ENCODE data around the gene FAM184A.

The FAM184A gene

DNA sequence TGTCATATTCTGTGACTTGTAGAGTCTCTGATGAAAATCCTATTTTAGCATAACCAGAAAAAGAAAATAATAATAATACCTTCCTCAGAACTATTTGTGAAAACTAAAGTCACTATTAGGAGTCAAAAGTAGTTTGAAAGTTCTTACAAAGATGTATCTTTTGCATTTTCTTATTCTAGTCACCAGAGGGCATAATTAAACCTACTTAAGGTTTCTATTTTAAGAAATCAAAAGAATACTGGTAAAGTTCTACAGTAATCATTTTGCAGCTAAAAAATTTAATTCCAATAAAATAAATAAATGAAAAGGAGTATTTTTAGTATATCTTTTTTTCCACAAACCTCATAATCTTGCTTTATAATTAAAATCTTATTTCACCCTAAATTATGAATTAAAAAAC, 115.5 kb downstream of the FAM184A start:
- H3K79me1 ChIP-seq (ENCODE audit: low read length): no peaks in the 10 kb centered on the region
- no peak overlapping the region for H2BK15ac ChIP-seq (replicated peaks; ENCODE audit: low read depth)
- no peak overlapping the region for H3K9ac ChIP-seq (ENCODE audit: low read length)
- no peak overlapping the region for H4K5ac ChIP-seq (ENCODE audit: low read length)
- no peak overlapping the region for H3K4me3 ChIP-seq (ENCODE audit: low read length)
- H3K4ac ChIP-seq (ENCODE audit: low read depth, low read length): no peak overlapping the region
- H2BK120ac ChIP-seq (ENCODE audit: low read depth, low read length): no peak overlapping the region
- no peaks in the 10 kb centered on the region for H3K36me3 ChIP-seq (ENCODE audit: control insufficient read depth, insufficient read depth, low read length)
- no peak overlapping the region for H2BK5ac ChIP-seq (ENCODE audit: low read length)
- no peaks in the 10 kb centered on the region for H3K79me2 ChIP-seq (ENCODE audit: control insufficient read depth, insufficient read depth, low read length)
- no peak overlapping the region for H3K27ac ChIP-seq (ENCODE audit: low read depth, low read length)
- H3K4me2 ChIP-seq (ENCODE audit: low read length): no peak overlapping the region
- no peak overlapping the region for H2AK5ac ChIP-seq (ENCODE audit: low read length)
- no peaks in the 10 kb centered on the region for H3K27me3 ChIP-seq (ENCODE audit: insufficient read depth, low read length, poor library complexity)
- no peaks in the 10 kb centered on the region for H3K4me1 ChIP-seq (ENCODE audit: control insufficient read depth, low read depth, low read length)
- no peak for DNase-seq
- no peak overlapping the region for H4K8ac ChIP-seq (ENCODE audit: low read depth, low read length)
- H3K56ac ChIP-seq (ENCODE audit: low read length): no peak overlapping the region
- no peak overlapping the region for H3K18ac ChIP-seq (ENCODE audit: low read length)
- no peak overlapping the region for H3K23ac ChIP-seq (ENCODE audit: low read length)

DNA sequence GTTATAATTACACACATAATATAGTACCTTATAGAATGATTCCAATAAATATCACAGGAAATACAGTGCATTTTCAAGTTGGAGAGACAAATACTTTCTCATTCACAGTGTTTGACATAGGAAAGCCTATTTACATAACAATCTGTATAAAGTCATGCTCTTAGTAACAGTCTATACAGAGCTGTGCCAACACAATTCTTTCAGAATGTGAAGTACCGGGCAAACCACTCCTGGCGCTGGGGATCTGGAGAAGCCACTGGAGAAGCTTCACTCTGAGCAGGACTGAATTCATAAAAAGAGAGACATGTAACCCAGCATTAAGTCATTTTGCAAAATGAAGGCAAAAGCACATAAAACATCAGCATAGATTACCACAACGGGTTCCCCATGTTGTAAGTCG, 118.6 kb downstream of the FAM184A start:
- H3K27ac ChIP-seq (ENCODE audit: low read depth, low read length): no peak overlapping the region
- no peak overlapping the region for H3K4me2 ChIP-seq (ENCODE audit: low read length)
- no CpG with 5 or more reads among the region's 4 CpGs for WGBS (ENCODE audit: extremely low coverage, insufficient coverage, low lambda C conversion rate)
- H3K4me1 ChIP-seq (ENCODE audit: control insufficient read depth, low read depth, low read length): no peaks in the 10 kb centered on the region
- H3K4ac ChIP-seq (ENCODE audit: low read depth, low read length): no peak overlapping the region
- no peaks in the 10 kb centered on the region for H3K36me3 ChIP-seq (ENCODE audit: control insufficient read depth, insufficient read depth, low read length)
- no peak overlapping the region for H3K23ac ChIP-seq (ENCODE audit: low read length)
- no peak overlapping the region for H2BK5ac ChIP-seq (ENCODE audit: low read length)
- DNase-seq: no peak
- no peak overlapping the region for H3K18ac ChIP-seq (ENCODE audit: low read length)
- no peak overlapping the region for H2BK15ac ChIP-seq (replicated peaks; ENCODE audit: low read depth)
- H3K4me3 ChIP-seq (ENCODE audit: low read length): no peak overlapping the region
- H3K79me1 ChIP-seq (ENCODE audit: low read length): no peaks in the 10 kb centered on the region
- no peaks in the 10 kb centered on the region for H3K27me3 ChIP-seq (ENCODE audit: insufficient read depth, low read length, poor library complexity)
- H2BK120ac ChIP-seq (ENCODE audit: low read depth, low read length): no peak overlapping the region
- no peak overlapping the region for H3K56ac ChIP-seq (ENCODE audit: low read length)
- no peak overlapping the region for H3K9ac ChIP-seq (ENCODE audit: low read length)
- H2AK5ac ChIP-seq (ENCODE audit: low read length): no peak overlapping the region
- no peaks in the 10 kb centered on the region for H3K79me2 ChIP-seq (ENCODE audit: control insufficient read depth, insufficient read depth, low read length)
- H4K8ac ChIP-seq (ENCODE audit: low read depth, low read length): no peak overlapping the region
- H4K5ac ChIP-seq (ENCODE audit: low read length): no peak overlapping the region

DNA sequence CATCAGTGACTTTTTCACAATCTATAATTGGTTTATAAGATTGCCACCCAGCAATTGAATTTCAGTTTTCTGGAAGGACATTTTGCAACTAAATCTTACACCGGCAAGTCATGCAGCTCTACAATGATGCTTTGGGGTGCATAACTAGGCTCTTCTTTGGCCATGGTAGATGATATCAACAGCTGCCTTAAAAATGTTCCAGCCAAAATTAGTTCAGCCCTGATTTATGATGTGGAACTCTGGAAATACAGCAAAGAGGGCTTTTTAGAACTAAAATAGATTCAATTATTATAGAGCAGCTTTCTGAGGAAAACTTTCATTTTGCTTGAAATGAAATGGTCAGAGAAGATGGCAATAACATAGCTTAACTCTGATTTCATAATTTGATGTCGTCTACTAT, 125.1 kb downstream of the FAM184A start:
- no peak overlapping the region for H3K18ac ChIP-seq (ENCODE audit: low read length)
- no peaks in the 10 kb centered on the region for H3K4me1 ChIP-seq (ENCODE audit: control insufficient read depth, low read depth, low read length)
- H2BK120ac ChIP-seq (ENCODE audit: low read depth, low read length): no peak overlapping the region
- H3K4ac ChIP-seq (ENCODE audit: low read depth, low read length): no peak overlapping the region
- no CpG with 5 or more reads among the region's 2 CpGs for WGBS (ENCODE audit: extremely low coverage, insufficient coverage, low lambda C conversion rate)
- no peak for DNase-seq
- H2BK15ac ChIP-seq (replicated peaks; ENCODE audit: low read depth): no peak overlapping the region
- H3K27me3 ChIP-seq (ENCODE audit: insufficient read depth, low read length, poor library complexity): no peaks in the 10 kb centered on the region
- no peak overlapping the region for H3K27ac ChIP-seq (ENCODE audit: low read depth, low read length)
- no peak overlapping the region for H3K23ac ChIP-seq (ENCODE audit: low read length)
- no peak overlapping the region for H3K4me2 ChIP-seq (ENCODE audit: low read length)
- H4K8ac ChIP-seq (ENCODE audit: low read depth, low read length): no peak overlapping the region
- no peaks in the 10 kb centered on the region for H3K79me1 ChIP-seq (ENCODE audit: low read length)
- H4K5ac ChIP-seq (ENCODE audit: low read length): no peak overlapping the region
- no peak overlapping the region for H2BK5ac ChIP-seq (ENCODE audit: low read length)
- H3K79me2 ChIP-seq (ENCODE audit: control insufficient read depth, insufficient read depth, low read length): no peaks in the 10 kb centered on the region
- H3K36me3 ChIP-seq (ENCODE audit: control insufficient read depth, insufficient read depth, low read length): no peaks in the 10 kb centered on the region
- no peak overlapping the region for H2AK5ac ChIP-seq (ENCODE audit: low read length)
- H3K9ac ChIP-seq (ENCODE audit: low read length): no peak overlapping the region
- no peak overlapping the region for H3K4me3 ChIP-seq (ENCODE audit: low read length)
- H3K56ac ChIP-seq (ENCODE audit: low read length): no peak overlapping the region

DNA sequence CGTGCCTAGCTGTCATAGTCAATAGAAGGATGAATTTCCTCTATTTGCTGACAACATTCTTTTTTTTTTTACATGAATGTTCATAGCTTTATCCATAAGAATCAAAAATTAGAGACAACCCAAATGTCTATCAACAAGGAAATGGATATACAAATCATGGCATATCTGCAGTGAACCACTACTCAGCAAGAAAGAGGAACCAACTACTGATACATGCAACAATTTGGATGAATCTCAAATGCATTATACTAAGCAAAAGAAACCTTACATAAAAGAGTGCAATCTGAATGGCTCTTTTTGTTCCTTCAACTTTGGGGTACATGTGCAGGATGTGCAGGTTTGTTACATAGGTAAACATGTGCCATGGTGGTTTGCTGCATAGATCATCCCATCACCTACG, 125.8 kb downstream of the FAM184A start:
- no CpG with 5 or more reads among the region's 2 CpGs for WGBS (ENCODE audit: extremely low coverage, insufficient coverage, low lambda C conversion rate)
- H2BK5ac ChIP-seq (ENCODE audit: low read length): no peak overlapping the region
- no peak for DNase-seq
- H3K23ac ChIP-seq (ENCODE audit: low read length): no peak overlapping the region
- H3K79me2 ChIP-seq (ENCODE audit: control insufficient read depth, insufficient read depth, low read length): no peaks in the 10 kb centered on the region
- no peak overlapping the region for H3K4ac ChIP-seq (ENCODE audit: low read depth, low read length)
- H3K18ac ChIP-seq (ENCODE audit: low read length): no peak overlapping the region
- H3K9ac ChIP-seq (ENCODE audit: low read length): no peak overlapping the region
- no peak overlapping the region for H3K27ac ChIP-seq (ENCODE audit: low read depth, low read length)
- no peaks in the 10 kb centered on the region for H3K79me1 ChIP-seq (ENCODE audit: low read length)
- H4K8ac ChIP-seq (ENCODE audit: low read depth, low read length): no peak overlapping the region
- no peak overlapping the region for H3K4me2 ChIP-seq (ENCODE audit: low read length)
- H2BK120ac ChIP-seq (ENCODE audit: low read depth, low read length): no peak overlapping the region
- no peak overlapping the region for H2AK5ac ChIP-seq (ENCODE audit: low read length)
- no peak overlapping the region for H3K4me3 ChIP-seq (ENCODE audit: low read length)
- no peaks in the 10 kb centered on the region for H3K36me3 ChIP-seq (ENCODE audit: control insufficient read depth, insufficient read depth, low read length)
- H4K5ac ChIP-seq (ENCODE audit: low read length): no peak overlapping the region
- H3K56ac ChIP-seq (ENCODE audit: low read length): no peak overlapping the region
- no peaks in the 10 kb centered on the region for H3K27me3 ChIP-seq (ENCODE audit: insufficient read depth, low read length, poor library complexity)
- H3K4me1 ChIP-seq (ENCODE audit: control insufficient read depth, low read depth, low read length): no peaks in the 10 kb centered on the region
- no peak overlapping the region for H2BK15ac ChIP-seq (replicated peaks; ENCODE audit: low read depth)

DNA sequence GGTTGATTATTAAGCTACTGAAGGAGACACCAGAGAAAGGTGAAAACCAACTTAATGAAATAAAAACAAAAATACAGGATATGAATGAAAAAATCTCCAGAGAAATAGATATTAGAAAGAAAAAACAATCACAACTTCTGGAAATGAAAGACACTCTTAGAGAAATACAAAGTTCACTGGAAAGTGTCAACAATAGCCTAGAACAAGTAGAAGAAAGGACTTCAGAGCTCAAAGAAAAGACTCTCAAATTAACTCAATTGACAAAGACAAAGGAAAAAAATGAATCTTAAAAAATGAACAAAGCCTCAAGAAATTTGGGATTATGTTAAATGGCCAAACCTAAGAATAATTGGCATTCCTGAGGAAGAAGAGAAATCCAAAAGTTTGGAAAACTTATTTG, 133.2 kb downstream of the FAM184A start:
- H3K4me2 ChIP-seq (ENCODE audit: low read length): no peak overlapping the region
- no peak overlapping the region for H3K27ac ChIP-seq (ENCODE audit: low read depth, low read length)
- no peaks in the 10 kb centered on the region for H3K27me3 ChIP-seq (ENCODE audit: insufficient read depth, low read length, poor library complexity)
- H3K79me2 ChIP-seq (ENCODE audit: control insufficient read depth, insufficient read depth, low read length): no peaks in the 10 kb centered on the region
- no peak overlapping the region for H4K8ac ChIP-seq (ENCODE audit: low read depth, low read length)
- no peak overlapping the region for H3K4me3 ChIP-seq (ENCODE audit: low read length)
- H3K36me3 ChIP-seq (ENCODE audit: control insufficient read depth, insufficient read depth, low read length): no peaks in the 10 kb centered on the region
- H2AK5ac ChIP-seq (ENCODE audit: low read length): no peak overlapping the region
- no peaks in the 10 kb centered on the region for H3K79me1 ChIP-seq (ENCODE audit: low read length)
- no peak overlapping the region for H2BK120ac ChIP-seq (ENCODE audit: low read depth, low read length)
- H2BK15ac ChIP-seq (replicated peaks; ENCODE audit: low read depth): no peak overlapping the region
- no peak for DNase-seq
- no peak overlapping the region for H4K5ac ChIP-seq (ENCODE audit: low read length)
- H2BK5ac ChIP-seq (ENCODE audit: low read length): no peak overlapping the region
- H3K9ac ChIP-seq (ENCODE audit: low read length): no peak overlapping the region
- H3K56ac ChIP-seq (ENCODE audit: low read length): no peak overlapping the region
- H3K23ac ChIP-seq (ENCODE audit: low read length): no peak overlapping the region
- no peak overlapping the region for H3K4ac ChIP-seq (ENCODE audit: low read depth, low read length)
- H3K4me1 ChIP-seq (ENCODE audit: control insufficient read depth, low read depth, low read length): no peaks in the 10 kb centered on the region
- H3K18ac ChIP-seq (ENCODE audit: low read length): no peak overlapping the region

DNA sequence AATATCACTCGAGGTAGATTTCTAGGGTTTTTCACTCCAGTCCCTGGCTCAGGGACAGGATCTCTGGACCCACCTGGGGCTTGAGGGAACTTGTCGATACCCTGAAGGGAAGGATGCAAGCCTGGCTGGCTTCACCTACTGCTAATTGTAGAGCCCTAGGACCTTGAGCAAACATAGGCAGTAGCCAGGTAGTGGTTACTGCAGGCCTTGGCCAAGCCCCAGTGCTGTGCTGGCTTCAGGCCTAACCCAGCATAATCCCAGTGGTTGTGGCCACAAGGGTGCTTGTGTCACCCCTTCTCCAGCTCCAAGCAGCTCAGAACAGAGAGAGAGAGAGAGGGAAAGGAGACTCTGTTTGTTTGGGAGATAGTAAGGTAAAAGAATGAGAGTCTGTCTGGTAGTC, 137.7 kb downstream of the FAM184A start:
- H3K4me1 ChIP-seq (ENCODE audit: control insufficient read depth, low read depth, low read length): no peaks in the 10 kb centered on the region
- no CpG with 5 or more reads among the region's 2 CpGs for WGBS (ENCODE audit: extremely low coverage, insufficient coverage, low lambda C conversion rate)
- no peak overlapping the region for H3K23ac ChIP-seq (ENCODE audit: low read length)
- H3K79me2 ChIP-seq (ENCODE audit: control insufficient read depth, insufficient read depth, low read length): peaks cover 3% of the 10 kb centered on the region
- no peak overlapping the region for H4K8ac ChIP-seq (ENCODE audit: low read depth, low read length)
- H2AK5ac ChIP-seq (ENCODE audit: low read length): no peak overlapping the region
- no peak overlapping the region for H3K9ac ChIP-seq (ENCODE audit: low read length)
- no peak overlapping the region for H4K5ac ChIP-seq (ENCODE audit: low read length)
- H3K27me3 ChIP-seq (ENCODE audit: insufficient read depth, low read length, poor library complexity): no peaks in the 10 kb centered on the region
- no peak overlapping the region for H3K4ac ChIP-seq (ENCODE audit: low read depth, low read length)
- no peaks in the 10 kb centered on the region for H3K36me3 ChIP-seq (ENCODE audit: control insufficient read depth, insufficient read depth, low read length)
- no peak for DNase-seq
- no peak overlapping the region for H3K27ac ChIP-seq (ENCODE audit: low read depth, low read length)
- no peak overlapping the region for H2BK120ac ChIP-seq (ENCODE audit: low read depth, low read length)
- H3K4me2 ChIP-seq (ENCODE audit: low read length): no peak overlapping the region
- no peak overlapping the region for H2BK15ac ChIP-seq (replicated peaks; ENCODE audit: low read depth)
- H3K4me3 ChIP-seq (ENCODE audit: low read length): no peak overlapping the region
- no peak overlapping the region for H3K18ac ChIP-seq (ENCODE audit: low read length)
- no peak overlapping the region for H2BK5ac ChIP-seq (ENCODE audit: low read length)
- no peak overlapping the region for H3K56ac ChIP-seq (ENCODE audit: low read length)
- H3K79me1 ChIP-seq (ENCODE audit: low read length): no peaks in the 10 kb centered on the region

All from mesendoderm (in vitro differentiated cells).